Transverse colon (tissue), 4 donors: ENCODE measurements around the gene P3H3. TPM values are rescaled to one million over a fixed set of nuclear protein-coding genes. Genes with fewer than 3 reads are reported as not detected.
A peak's percentile ranks its signal among the peaks of the same experiment; 100 is the strongest.

Experiments used
- DNase-seq: peaks from one replicate; pipeline ENCODE4 v3.0.0-alpha.2; 2019
- H3K27ac ChIP-seq, 4 donors: fragments of 200-600 bp; sonication (generic); 2 replicates each; pipeline ENCODE4 v1.5.1; 2016 to 2018; ENCODE audit warnings: inconsistent platforms in 4 of 4
- H3K27me3 ChIP-seq: fragments of 200-600 bp; sonication (generic); 2 replicates; pipeline ENCODE4 v1.5.1; 2017; ENCODE audit warnings: inconsistent platforms
- H3K36me3 ChIP-seq, 4 donors: fragments of 200-600 bp; sonication (generic); 2 replicates each; pipeline ENCODE4 v1.5.1; 2017 to 2019; ENCODE audit warnings: inconsistent platforms in 4 of 4
- H3K4me1 ChIP-seq, 4 donors: fragments of 200-600 bp; sonication (generic); 2 replicates each; pipeline ENCODE4 v1.5.1; 2017 to 2020; ENCODE audit warnings: inconsistent platforms in 4 of 4
- H3K4me3 ChIP-seq, 4 donors: fragments of 200-600 bp; sonication (generic); 1 replicate in 1 of 4; 2 replicates in 3 of 4; pipeline versions ENCODE4 v1.5.1 to v1.6.1; 2017 to 2019; ENCODE audit warnings: inconsistent platforms in 4 of 4
- H3K9me3 ChIP-seq, 2 donors: fragments of 200-600 bp; sonication (generic); 2 replicates each; pipeline ENCODE4 v1.5.1; 2017 to 2019; ENCODE audit warnings: inconsistent platforms in 2 of 2
- EP300 ChIP-seq: sonication (generic); formaldehyde crosslinking; IDR thresholded peaks from one replicate; pipeline ENCODE4 v1.6.1; 2017; ENCODE audit warnings: antibody characterized with exemption, low read depth
- POLR2A ChIP-seq: fragments of 450-650 bp; IDR thresholded peaks from one replicate; pipeline ENCODE4 v1.6.1; 2016; ENCODE audit warnings: antibody characterized with exemption, mild to moderate bottlenecking, moderate library complexity
- POLR2AphosphoS5 ChIP-seq, 3 donors: sonication (generic); formaldehyde crosslinking; IDR thresholded peaks; one replicate each; pipeline ENCODE4 v1.6.1; 2016; ENCODE audit warnings: antibody characterized with exemption in 3 of 3
- WGBS, 2 donors: methylation state at CpG; one replicate each; pipeline ENCODE4 v1.1.5; 2018; ENCODE audit warnings: low coverage in 1 of 2; 5-methylcytosine and 5-hydroxymethylcytosine counted together
- in situ Hi-C, 4 donors: fragments of 200-750 bp; cut with MboI; loops; one replicate each; pipeline versions ENCODE4 v1.15.0 to v1.15.1; 2017; ENCODE audit warnings: low sequenced_read_pairs in 3 of 4, low pct_ligation_motif_present in 1 of 4, low pct_unique_long_range_greater_than_20kb in 1 of 4
- intact Hi-C: fragments of 100-400 bp; cut with DNase I; formaldehyde crosslinking; loops from one replicate; pipeline ENCODE4 v1.15.1; 2023; ENCODE audit warnings: low total_unique reads
- total RNA-seq, 4 donors: library from RNA; depleted of rRNA; stranded (reverse); fragments of >200 nt; gene quantifications; one replicate each; pipeline ENCODE4 v1.1.0, GENCODE V29; 2016
- TF ChIP-seq, protein P1 (sequence below), 5 experiments: fragments of 200-600 bp in 3 of 5; fragments of 450-650 bp in 2 of 5; sonication (generic) in 3 of 5; IDR thresholded peaks; 1 replicate in 2 of 5; 2 replicates in 3 of 5; pipeline ENCODE4 v1.5.1; 2016 to 2017; ENCODE audit warnings: antibody characterized with exemption in 5 of 5, inconsistent platforms in 3 of 5, mild to moderate bottlenecking in 2 of 5, moderate library complexity in 1 of 5

Gene P3H3
- total RNA-seq, 4 donors from 2014 or later: 5.9 to 32.9 (median 14.4) TPM

DNA sequence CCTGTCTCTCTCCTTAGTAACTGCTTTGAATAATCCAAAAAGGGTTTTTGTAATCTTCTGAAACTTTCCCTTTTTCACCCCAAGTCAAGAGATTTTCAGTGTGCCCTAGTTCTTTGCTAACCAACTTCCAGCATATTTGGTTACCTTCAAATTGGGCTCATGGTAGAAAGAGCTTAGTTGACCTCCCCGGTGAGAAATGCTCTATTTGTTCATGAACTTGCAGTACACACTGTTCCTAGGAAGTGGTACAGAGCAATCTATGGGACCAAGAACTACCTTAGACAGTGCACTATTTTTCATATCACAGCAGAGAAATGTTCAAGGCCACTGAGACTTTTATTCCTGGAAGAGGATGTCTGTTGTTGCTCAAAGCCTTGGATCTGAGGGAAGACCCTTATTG lies 25.4 kb downstream of the P3H3 start:
- H3K27me3 ChIP-seq: no peaks in the 10 kb centered on the region
- peaks cover 10 to 27% (median 17%) of the 10 kb centered on the region in 4 donors for H3K4me1 ChIP-seq
- no peaks in the 10 kb centered on the region for H3K9me3 ChIP-seq
- intact Hi-C loops (no loop called here), in situ Hi-C loops (no loop called here)
- DNase-seq: no peak
- TF ChIP-seq, protein P1, sequence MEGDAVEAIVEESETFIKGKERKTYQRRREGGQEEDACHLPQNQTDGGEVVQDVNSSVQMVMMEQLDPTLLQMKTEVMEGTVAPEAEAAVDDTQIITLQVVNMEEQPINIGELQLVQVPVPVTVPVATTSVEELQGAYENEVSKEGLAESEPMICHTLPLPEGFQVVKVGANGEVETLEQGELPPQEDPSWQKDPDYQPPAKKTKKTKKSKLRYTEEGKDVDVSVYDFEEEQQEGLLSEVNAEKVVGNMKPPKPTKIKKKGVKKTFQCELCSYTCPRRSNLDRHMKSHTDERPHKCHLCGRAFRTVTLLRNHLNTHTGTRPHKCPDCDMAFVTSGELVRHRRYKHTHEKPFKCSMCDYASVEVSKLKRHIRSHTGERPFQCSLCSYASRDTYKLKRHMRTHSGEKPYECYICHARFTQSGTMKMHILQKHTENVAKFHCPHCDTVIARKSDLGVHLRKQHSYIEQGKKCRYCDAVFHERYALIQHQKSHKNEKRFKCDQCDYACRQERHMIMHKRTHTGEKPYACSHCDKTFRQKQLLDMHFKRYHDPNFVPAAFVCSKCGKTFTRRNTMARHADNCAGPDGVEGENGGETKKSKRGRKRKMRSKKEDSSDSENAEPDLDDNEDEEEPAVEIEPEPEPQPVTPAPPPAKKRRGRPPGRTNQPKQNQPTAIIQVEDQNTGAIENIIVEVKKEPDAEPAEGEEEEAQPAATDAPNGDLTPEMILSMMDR (IDR thresholded peaks at IDR 0.05): no peak
- peaks cover 0 to 20% (median 9%) of the 10 kb centered on the region in 4 donors for H3K36me3 ChIP-seq
- WGBS, 2 donors: 76% methylated on average over 1 of the region's 1 CpG; no CpG with 5 or more reads in 1 of the 2 donors
- peak overlapping the region; percentile 75 to 98 (median 97) for H3K27ac ChIP-seq
- peak overlapping the region in 1 of 4 donors; percentile 82 for H3K4me3 ChIP-seq

DNA sequence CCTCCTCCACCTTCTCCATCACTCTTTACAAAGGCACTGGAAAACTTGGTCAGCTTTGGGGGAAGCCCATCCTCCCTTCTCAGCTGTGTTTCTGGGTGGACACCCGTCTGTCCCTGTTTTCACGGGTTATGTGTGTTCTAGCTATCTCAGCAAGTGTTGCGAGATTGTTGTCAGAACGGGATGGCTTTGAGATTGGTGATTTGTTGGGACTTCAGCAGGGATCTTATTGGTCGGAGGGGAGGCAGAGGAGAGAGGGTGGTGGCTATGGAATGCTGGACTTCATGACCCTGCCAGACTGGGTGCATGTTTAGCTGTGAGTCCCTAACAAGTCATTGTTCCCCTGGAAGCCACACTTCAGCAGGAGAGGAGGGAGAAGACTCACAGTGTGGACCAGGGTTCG lies 25.8 kb downstream of the P3H3 start:
- TF ChIP-seq POLR2A (no peak), POLR2AphosphoS5 (IDR thresholded peaks at IDR 0.05) (no peak), EP300 (no peak)
- TF ChIP-seq, protein P1 (IDR thresholded peaks at IDR 0.05): no peak
- peak overlapping the region in 1 of 4 donors; percentile 97 for H3K27ac ChIP-seq

DNA sequence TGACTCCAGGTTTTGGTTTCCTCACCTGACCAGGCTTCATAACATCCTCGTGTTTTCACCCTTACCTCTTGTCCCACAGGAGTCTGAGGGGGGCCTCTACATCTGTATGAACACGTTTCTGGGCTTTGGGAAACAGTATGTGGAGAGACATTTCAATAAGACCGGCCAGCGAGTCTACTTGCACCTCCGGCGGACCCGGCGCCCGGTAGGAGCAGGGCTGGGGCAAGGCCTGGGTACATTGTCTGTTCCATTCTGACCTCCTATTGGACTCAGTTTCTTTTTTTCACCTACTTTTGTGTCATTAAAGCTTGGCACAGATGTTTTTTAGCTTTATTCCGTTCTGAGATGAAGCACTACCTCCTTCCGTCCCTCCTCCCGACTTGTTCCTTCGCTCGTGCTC lies 27.1 kb downstream of the P3H3 start:
- intact Hi-C loops: no loop called here
- Histone ChIP-seq H3K4me3 (no peak overlapping the region), H3K4me1 (peaks cover 10 to 22% (median 15%) of the 10 kb centered on the region in 4 donors), H3K27me3 (no peaks in the 10 kb centered on the region), H3K27ac (no peak overlapping the region), H3K36me3 (peaks cover 0 to 37% (median 18%) of the 10 kb centered on the region in 4 donors), H3K9me3 (no peaks in the 10 kb centered on the region)
- WGBS, 2 donors: 88 to 93% methylated on average over 11 to 14 of the region's 14 CpGs
- TF ChIP-seq POLR2AphosphoS5 (IDR thresholded peaks at IDR 0.05): no peak
- in situ Hi-C loops: no loop called here
- no peak for DNase-seq

More for the DNA sequence above, 25.8 kb downstream of the P3H3 start:
- H3K27me3 ChIP-seq: no peaks in the 10 kb centered on the region
- peaks cover 0 to 24% (median 11%) of the 10 kb centered on the region in 4 donors for H3K36me3 ChIP-seq
- no peak for DNase-seq
- H3K9me3 ChIP-seq: no peaks in the 10 kb centered on the region
- no peak overlapping the region for H3K4me3 ChIP-seq
- intact Hi-C loops: no loop called here
- H3K4me1 ChIP-seq: peaks cover 10 to 27% (median 17%) of the 10 kb centered on the region in 4 donors
- in situ Hi-C loops: no loop called here
- WGBS, 2 donors: 86% methylated on average over 6 of the region's 6 CpGs; no CpG with 5 or more reads in 1 of the 2 donors

DNA sequence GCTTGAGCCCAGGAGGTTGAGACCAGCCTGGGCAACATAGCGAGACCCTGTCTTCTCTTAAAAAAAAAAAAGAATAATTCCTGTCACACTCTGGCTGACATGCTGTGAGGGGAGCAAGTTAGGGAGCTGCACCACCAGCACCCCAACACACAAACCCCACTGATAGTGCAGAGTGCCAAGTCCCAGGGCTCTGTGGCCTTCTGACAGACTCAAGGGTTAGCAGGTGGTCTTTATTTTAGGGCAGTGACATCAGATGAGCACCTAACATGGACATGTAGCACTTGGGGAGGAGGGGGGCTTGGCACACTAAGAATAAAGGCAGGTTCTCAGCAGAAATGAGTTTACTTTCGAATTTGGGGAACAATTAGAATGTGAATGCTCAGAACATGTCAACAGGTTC lies 30.6 kb downstream of the P3H3 start:
- in situ Hi-C loops: no loop called here
- peaks cover 0 to 64% (median 27%) of the 10 kb centered on the region in 4 donors for H3K36me3 ChIP-seq
- WGBS, 2 donors: 93 to 100% methylated on average over 1 to 2 of the region's 2 CpGs

More for the DNA sequence above, 30.6 kb downstream of the P3H3 start:
- intact Hi-C loops: no loop called here
- Histone ChIP-seq H3K27me3 (no peaks in the 10 kb centered on the region), H3K4me1 (peaks cover 0 to 3% (median under 1%) of the 10 kb centered on the region in 4 donors), H3K9me3 (no peaks in the 10 kb centered on the region), H3K4me3 (no peak overlapping the region), H3K27ac (no peak overlapping the region)
- no peak for DNase-seq
- TF ChIP-seq POLR2AphosphoS5 (IDR thresholded peaks at IDR 0.05) (no peak), POLR2A (no peak), EP300 (no peak)
- TF ChIP-seq, protein P1 (IDR thresholded peaks at IDR 0.05): no peak
